IMR-90 (cell line): ENCODE data around the gene C14orf180. TPM values are rescaled to one million over a fixed set of nuclear protein-coding genes. Genes with fewer than 3 reads are reported as not detected.

ENCODE experiments used
- ATAC-seq: fragments of 200-7000 bp; cut with Tn5 transposase; 2 replicates; pipeline ENCODE4 v1.9.1; 2020; ENCODE audit warnings: low read depth, mild to moderate bottlenecking, moderate library complexity
- BruUV-seq: library from RNA; stranded (reverse); fragments of 400-500 nt; replicated peaks from 2 replicates; lab custom pipeline; 2021; lab: Mats Ljungman, UMichigan
- CTCF ChIA-PET: fragments of 300-600 bp; formaldehyde crosslinking; extraction: SDS; loops from one replicate; lab custom pipeline; 2021; ENCODE audit warnings: antibody characterized with exemption; lab: Yijun Ruan, JAX
- POLR2A ChIA-PET: fragments of 300-600 bp; sonication (Branson Sonifier 250); formaldehyde crosslinking; loops from one replicate; lab custom pipeline; 2022; ENCODE audit warnings: antibody characterized with exemption; ENCODE audit not compliant: unreplicated experiment; lab: Charles Lee
- DNase-seq: peaks from one replicate; pipeline ENCODE4 v3.0.0; 2013
- H2AFZ ChIP-seq: replicated peaks from 2 replicates; pipeline ENCODE3; 2013; ENCODE audit warnings: low read length, mild to moderate bottlenecking; ENCODE audit not compliant: poor library complexity
- H2AK5ac ChIP-seq: 2 replicates; pipeline ENCODE4 v1.6.1; 2013; ENCODE audit warnings: low read depth, low read length, inconsistent platforms
- H2AK9ac ChIP-seq: replicated peaks from 2 replicates; pipeline ENCODE3; 2013; ENCODE audit warnings: mild to moderate bottlenecking, low read depth, low read length, moderate library complexity; ENCODE audit not compliant: poor library complexity
- H2BK120ac ChIP-seq: 2 replicates; pipeline ENCODE4 v1.6.1; 2013; ENCODE audit warnings: low read depth, low read length, inconsistent platforms
- H2BK15ac ChIP-seq: 3 replicates; pipeline ENCODE4 v1.6.1; 2013; ENCODE audit warnings: low read depth, low read length, inconsistent platforms
- H2BK20ac ChIP-seq: 2 replicates; pipeline ENCODE4 v1.6.1; 2013; ENCODE audit warnings: low read depth, mild to moderate bottlenecking, inconsistent platforms, low read length, moderate library complexity
- H2BK5ac ChIP-seq: 2 replicates; pipeline ENCODE4 v1.6.1; 2013; ENCODE audit warnings: mild to moderate bottlenecking, low read depth, low read length, inconsistent platforms; ENCODE audit not compliant: poor library complexity, severe bottlenecking
- H3K14ac ChIP-seq: replicated peaks from 2 replicates; pipeline ENCODE4 v1.6.1; 2013; ENCODE audit warnings: low read depth, low read length, inconsistent platforms
- H3K18ac ChIP-seq: 2 replicates; pipeline ENCODE4 v1.6.1; 2013; ENCODE audit warnings: low read depth, low read length, control low read depth
- H3K23ac ChIP-seq: 2 replicates; pipeline ENCODE4 v1.6.1; 2013; ENCODE audit warnings: low read depth, low read length, inconsistent platforms
- H3K27ac ChIP-seq: 2 replicates; pipeline ENCODE4 v1.5.1; 2013; ENCODE audit warnings: mild to moderate bottlenecking, control low read depth, low read length; ENCODE audit not compliant: insufficient read depth
- H3K27me3 ChIP-seq: 2 replicates; pipeline ENCODE4 v1.6.1; 2013; ENCODE audit warnings: low read length; ENCODE audit not compliant: control insufficient read depth, insufficient read depth
- H3K36me3 ChIP-seq: 2 replicates; pipeline ENCODE4 v1.6.1; 2013; ENCODE audit warnings: low read length, mixed read lengths; ENCODE audit not compliant: control insufficient read depth, insufficient read depth
- H3K4ac ChIP-seq: 2 replicates; pipeline ENCODE4 v1.6.1; 2013; ENCODE audit warnings: low read depth, low read length, inconsistent platforms
- H3K4me1 ChIP-seq: 2 replicates; pipeline ENCODE4 v1.6.1; 2013; ENCODE audit warnings: low read length, mixed read lengths; ENCODE audit not compliant: control insufficient read depth, insufficient read depth
- H3K4me2 ChIP-seq: 2 replicates; pipeline ENCODE4 v1.6.1; 2013; ENCODE audit warnings: low read depth, mild to moderate bottlenecking, control low read depth, low read length, moderate library complexity
- H3K4me3 ChIP-seq: 2 replicates; pipeline ENCODE4 v1.5.1; 2013; ENCODE audit warnings: low read depth, mild to moderate bottlenecking, control low read depth, low read length, moderate library complexity; ENCODE audit not compliant: insufficient read depth
- H3K56ac ChIP-seq: 2 replicates; pipeline ENCODE4 v1.6.1; 2013; ENCODE audit warnings: low read length, inconsistent platforms; ENCODE audit not compliant: insufficient read depth; ENCODE audit errors: extremely low read depth
- H3K79me1 ChIP-seq, 2 experiments: 2 replicates each; pipeline ENCODE4 v1.6.1; 2013; ENCODE audit warnings: low read length in 2 of 2, inconsistent platforms in 1 of 2, low read depth in 1 of 2
- H3K9ac ChIP-seq: 2 replicates; pipeline ENCODE4 v1.6.1; 2013; ENCODE audit warnings: low read depth, low read length, control low read depth
- H3K9me1 ChIP-seq: 2 replicates; pipeline ENCODE4 v1.6.1; 2013; ENCODE audit warnings: low read length, inconsistent platforms; ENCODE audit not compliant: insufficient read depth
- H3K9me3 ChIP-seq: 2 replicates; pipeline ENCODE4 v1.6.1; 2013; ENCODE audit warnings: low read length; ENCODE audit not compliant: control insufficient read depth, insufficient read depth
- H4K20me1 ChIP-seq: 2 replicates; pipeline ENCODE4 v1.6.1; 2013; ENCODE audit warnings: low read length, inconsistent platforms; ENCODE audit not compliant: insufficient read depth
- H4K5ac ChIP-seq: 2 replicates; pipeline ENCODE4 v1.6.1; 2013; ENCODE audit warnings: mild to moderate bottlenecking, low read depth, low read length, control low read depth
- H4K8ac ChIP-seq, 2 experiments: 2 replicates each; pipeline ENCODE4 v1.6.1; 2013; ENCODE audit warnings: low read depth in 2 of 2, low read length in 2 of 2, control low read depth in 1 of 2, inconsistent platforms in 1 of 2
- H4K91ac ChIP-seq: 2 replicates; pipeline ENCODE4 v1.6.1; 2013; ENCODE audit warnings: low read depth, low read length, inconsistent platforms; ENCODE audit not compliant: insufficient read depth
- BHLHE40 ChIP-seq: fragments of 150-350 bp; IDR thresholded peaks from 2 replicates; pipeline ENCODE4 v1.6.1; 2016; ENCODE audit warnings: mild to moderate bottlenecking, low read depth, low read length
- CEBPB ChIP-seq: IDR thresholded peaks from 2 replicates; pipeline ENCODE4 v1.6.1; 2012; ENCODE audit warnings: low read depth, low read length, improper control_type of control experiment
- CHD1 ChIP-seq: IDR thresholded peaks from 2 replicates; pipeline ENCODE4 v1.6.1; 2012; ENCODE audit warnings: low read depth, low read length, improper control_type of control experiment
- FOS ChIP-seq: fragments of 150-350 bp; IDR thresholded peaks from 2 replicates; pipeline ENCODE4 v1.6.1; 2016; ENCODE audit warnings: low read depth, low read length
- MAFK ChIP-seq: IDR thresholded peaks from 2 replicates; pipeline ENCODE4 v1.6.1; 2012; ENCODE audit warnings: low read depth, low read length, improper control_type of control experiment
- MAZ ChIP-seq: IDR thresholded peaks from 2 replicates; pipeline ENCODE4 v1.6.1; 2012; ENCODE audit warnings: low read depth, mild to moderate bottlenecking, low read length, improper control_type of control experiment, moderate library complexity, borderline replicate concordance
- MXI1 ChIP-seq: IDR thresholded peaks from 2 replicates; pipeline ENCODE4 v1.6.1; 2012; ENCODE audit warnings: low read depth, mild to moderate bottlenecking, low read length, moderate library complexity, borderline replicate concordance
- NFE2L2 ChIP-seq: fragments of 150-350 bp; IDR thresholded peaks from 2 replicates; pipeline ENCODE4 v1.6.1; 2016; ENCODE audit warnings: low read depth, mild to moderate bottlenecking, low read length
- POLR2A ChIP-seq: IDR thresholded peaks from 2 replicates; pipeline ENCODE4 v1.6.1; 2012; ENCODE audit warnings: mild to moderate bottlenecking, low read depth, low read length
- RCOR1 ChIP-seq: IDR thresholded peaks from 2 replicates; pipeline ENCODE4 v1.6.1; 2012; ENCODE audit warnings: mild to moderate bottlenecking, low read length, improper control_type of control experiment; ENCODE audit not compliant: insufficient replicate concordance
- RFX5 ChIP-seq: IDR thresholded peaks from 2 replicates; pipeline ENCODE4 v1.8.0; 2012; ENCODE audit warnings: low read depth, mild to moderate bottlenecking, low read length, moderate library complexity
- SMC3 ChIP-seq: fragments of 150-350 bp; IDR thresholded peaks from 2 replicates; pipeline ENCODE4 v1.6.1; 2016; ENCODE audit warnings: low read depth, mild to moderate bottlenecking, antibody characterized with exemption, low read length, moderate library complexity
- WGBS, 2 experiments: methylation state at CpG; one replicate each; pipeline versions ENCODE4 v1.1.5 to v1.1.7; 2013; ENCODE audit warnings: missing lambda C conversion rate in 2 of 2; ENCODE audit not compliant: insufficient read length in 1 of 2; ENCODE audit errors: extremely low coverage in 2 of 2; 5-methylcytosine and 5-hydroxymethylcytosine counted together
- dilution Hi-C: fragments of 300-500 bp; cut with HindIII; formaldehyde crosslinking; loops from one replicate; pipeline ENCODE4 v1.14.3; 2018; ENCODE audit warnings: low sequenced_read_pairs; ENCODE audit not compliant: unreplicated experiment
- in situ Hi-C: fragments of 300-500 bp; cut with MboI; formaldehyde crosslinking; loops from 3 replicates; pipeline ENCODE4 v1.14.3; 2019; ENCODE audit warnings: low sequenced_read_pairs, inconsistent platforms, mixed read lengths
- intact Hi-C: fragments of 100-400 bp; cut with micrococcal nuclease; formaldehyde crosslinking; loops from 2 replicates; pipeline ENCODE4 v1.10.0; 2022
- polyA plus RNA-seq, 3 experiments: library from polyadenylated mRNA; depleted of rRNA; stranded (reverse); fragments of >200 nt; gene quantifications; 2 replicates each; pipeline ENCODE4 v1.2.3, GENCODE V29; 2012; ENCODE audit warnings: low replicate concordance in 1 of 3
- total RNA-seq: library from RNA; depleted of rRNA; stranded (reverse); fragments of >200 nt; gene quantifications from 2 replicates; pipeline ENCODE4 v1.2.3, GENCODE V29; 2012
- TF ChIP-seq, protein P1 (sequence below): conservative IDR thresholded peaks from 2 replicates; pipeline ENCODE4 v1.5.1; 2012; ENCODE audit warnings: mild to moderate bottlenecking, low read depth, low read length, improper control_type of control experiment
- TF ChIP-seq, protein P2 (sequence below): fragments of 150-350 bp; IDR thresholded peaks from 2 replicates; pipeline ENCODE4 v1.6.1; 2016; ENCODE audit warnings: low read depth, mild to moderate bottlenecking, low read length, moderate library complexity, borderline replicate concordance
- TF ChIP-seq, protein P3 (sequence below): fragments of 150-350 bp; IDR thresholded peaks from 2 replicates; pipeline ENCODE4 v1.6.1; 2017; ENCODE audit warnings: mild to moderate bottlenecking, antibody characterized with exemption, low read length, low read depth

C14orf180 gene
- total and polyA plus RNA-seq, 2 of the 4 experiments (the other 2 are of a cell fraction) = not detected

DNA sequence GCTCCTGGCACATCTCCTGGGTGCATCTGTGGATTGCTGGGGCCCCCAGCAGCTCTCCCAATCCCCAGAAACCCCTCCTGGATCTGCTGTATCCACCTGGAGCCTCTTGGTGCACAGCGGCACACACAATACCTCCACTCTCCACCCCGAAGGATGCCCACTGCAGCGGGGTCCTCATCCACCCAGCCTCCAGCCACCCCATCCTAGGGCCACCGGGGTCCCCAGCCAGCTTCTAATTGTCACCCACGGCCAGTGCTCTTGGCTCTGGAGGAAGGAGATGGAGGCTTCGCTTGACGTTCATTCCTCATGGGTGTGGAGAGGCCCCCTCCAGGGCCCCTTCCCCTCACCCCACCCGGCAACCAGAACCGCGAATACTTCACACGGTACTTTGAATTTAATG, 56.6 kb downstream of the C14orf180 start:
- Histone ChIP-seq H2AFZ (no peak overlapping the region), H3K36me3 (no peaks in the 10 kb centered on the region), H2AK9ac (no peak overlapping the region), H2BK120ac (no peak overlapping the region), H2BK15ac (no peak overlapping the region), H3K14ac (no peak overlapping the region), H3K9me3 (no peaks in the 10 kb centered on the region), H3K27ac (no peak overlapping the region), H3K4ac (no peak overlapping the region), H3K4me2 (no peak overlapping the region), H2BK5ac (no peak overlapping the region), H2AK5ac (no peak overlapping the region), H3K23ac (no peak overlapping the region), H4K20me1 (no peaks in the 10 kb centered on the region), H3K56ac (no peak overlapping the region), H3K4me1 (no peaks in the 10 kb centered on the region), H3K79me1 (no peaks in the 10 kb centered on the region), H3K9me1 (no peaks in the 10 kb centered on the region), H3K18ac (no peak overlapping the region), H3K27me3 (peaks cover 17% of the 10 kb centered on the region), H4K91ac (no peak overlapping the region), H4K5ac (no peak overlapping the region), H3K9ac (no peak overlapping the region), H4K8ac (no peak overlapping the region), H3K4me3 (no peak overlapping the region), H2BK20ac (no peak overlapping the region)
- TF ChIP-seq MAFK = no peak
- TF ChIP-seq CEBPB = no peak
- no peak for TF ChIP-seq NFE2L2
- TF ChIP-seq BHLHE40 = no peak
- TF ChIP-seq, protein P1, sequence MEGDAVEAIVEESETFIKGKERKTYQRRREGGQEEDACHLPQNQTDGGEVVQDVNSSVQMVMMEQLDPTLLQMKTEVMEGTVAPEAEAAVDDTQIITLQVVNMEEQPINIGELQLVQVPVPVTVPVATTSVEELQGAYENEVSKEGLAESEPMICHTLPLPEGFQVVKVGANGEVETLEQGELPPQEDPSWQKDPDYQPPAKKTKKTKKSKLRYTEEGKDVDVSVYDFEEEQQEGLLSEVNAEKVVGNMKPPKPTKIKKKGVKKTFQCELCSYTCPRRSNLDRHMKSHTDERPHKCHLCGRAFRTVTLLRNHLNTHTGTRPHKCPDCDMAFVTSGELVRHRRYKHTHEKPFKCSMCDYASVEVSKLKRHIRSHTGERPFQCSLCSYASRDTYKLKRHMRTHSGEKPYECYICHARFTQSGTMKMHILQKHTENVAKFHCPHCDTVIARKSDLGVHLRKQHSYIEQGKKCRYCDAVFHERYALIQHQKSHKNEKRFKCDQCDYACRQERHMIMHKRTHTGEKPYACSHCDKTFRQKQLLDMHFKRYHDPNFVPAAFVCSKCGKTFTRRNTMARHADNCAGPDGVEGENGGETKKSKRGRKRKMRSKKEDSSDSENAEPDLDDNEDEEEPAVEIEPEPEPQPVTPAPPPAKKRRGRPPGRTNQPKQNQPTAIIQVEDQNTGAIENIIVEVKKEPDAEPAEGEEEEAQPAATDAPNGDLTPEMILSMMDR = no peak
- no peak for TF ChIP-seq RFX5
- TF ChIP-seq MXI1 = no peak
- TF ChIP-seq SMC3 = no peak
- TF ChIP-seq RCOR1 = no peak
- TF ChIP-seq CHD1 = no peak
- no peak for TF ChIP-seq FOS
- no peak for TF ChIP-seq POLR2A
- TF ChIP-seq, protein P2, sequence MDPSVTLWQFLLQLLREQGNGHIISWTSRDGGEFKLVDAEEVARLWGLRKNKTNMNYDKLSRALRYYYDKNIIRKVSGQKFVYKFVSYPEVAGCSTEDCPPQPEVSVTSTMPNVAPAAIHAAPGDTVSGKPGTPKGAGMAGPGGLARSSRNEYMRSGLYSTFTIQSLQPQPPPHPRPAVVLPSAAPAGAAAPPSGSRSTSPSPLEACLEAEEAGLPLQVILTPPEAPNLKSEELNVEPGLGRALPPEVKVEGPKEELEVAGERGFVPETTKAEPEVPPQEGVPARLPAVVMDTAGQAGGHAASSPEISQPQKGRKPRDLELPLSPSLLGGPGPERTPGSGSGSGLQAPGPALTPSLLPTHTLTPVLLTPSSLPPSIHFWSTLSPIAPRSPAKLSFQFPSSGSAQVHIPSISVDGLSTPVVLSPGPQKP = no peak
- TF ChIP-seq, protein P3, sequence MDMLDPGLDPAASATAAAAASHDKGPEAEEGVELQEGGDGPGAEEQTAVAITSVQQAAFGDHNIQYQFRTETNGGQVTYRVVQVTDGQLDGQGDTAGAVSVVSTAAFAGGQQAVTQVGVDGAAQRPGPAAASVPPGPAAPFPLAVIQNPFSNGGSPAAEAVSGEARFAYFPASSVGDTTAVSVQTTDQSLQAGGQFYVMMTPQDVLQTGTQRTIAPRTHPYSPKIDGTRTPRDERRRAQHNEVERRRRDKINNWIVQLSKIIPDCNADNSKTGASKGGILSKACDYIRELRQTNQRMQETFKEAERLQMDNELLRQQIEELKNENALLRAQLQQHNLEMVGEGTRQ = no peak
- no peak for TF ChIP-seq MAZ
- dilution Hi-C loops = no loop called here
- CTCF ChIA-PET = no interaction called here
- no CpG with 5 or more reads among the region's 11 CpGs for WGBS, 2 experiments
- DNase-seq = no peak
- no peak for ATAC-seq
- POLR2A ChIA-PET = no interaction called here
- BruUV-seq = no TSS peak
- intact Hi-C loops = no loop called here
- in situ Hi-C loops = loop anchor here (25.0 kb wide), 1 partner anchor 549 kb away; the partner anchor contains the start of gene ASPG
